KG1 (cell line): ENCODE results near the gene ZNF438.
"Not testable (repeated sequence)": the region's sequence is repeated elsewhere in the genome, so short reads cannot be mapped to it uniquely, and the experiment has no call there.

Experiments used
- DNase-seq: peaks from one replicate; lab custom pipeline; 2025; lab: John Stamatoyannopoulos, UW

The ZNF438 gene

DNA sequence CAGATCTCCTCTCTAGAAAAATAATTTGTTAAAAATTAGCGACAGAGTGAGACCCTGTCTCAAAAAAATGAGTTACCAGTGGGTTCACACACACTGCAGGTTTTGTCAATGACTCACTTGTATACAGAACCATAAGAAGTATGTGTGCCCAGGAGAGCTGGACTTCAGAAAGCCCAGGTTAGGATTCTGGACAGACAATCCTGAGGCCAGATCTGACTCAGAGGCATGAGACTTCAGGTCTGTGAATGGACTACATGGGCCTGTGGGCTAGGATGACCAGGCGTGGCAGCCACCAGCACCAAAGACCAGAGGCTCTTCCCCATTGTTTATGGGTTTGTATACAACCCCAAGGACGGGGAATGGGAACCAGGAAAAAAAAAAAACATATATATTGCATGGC is 9.3 kb upstream of the ZNF438 start:
- DNase-seq: no peak

DNA sequence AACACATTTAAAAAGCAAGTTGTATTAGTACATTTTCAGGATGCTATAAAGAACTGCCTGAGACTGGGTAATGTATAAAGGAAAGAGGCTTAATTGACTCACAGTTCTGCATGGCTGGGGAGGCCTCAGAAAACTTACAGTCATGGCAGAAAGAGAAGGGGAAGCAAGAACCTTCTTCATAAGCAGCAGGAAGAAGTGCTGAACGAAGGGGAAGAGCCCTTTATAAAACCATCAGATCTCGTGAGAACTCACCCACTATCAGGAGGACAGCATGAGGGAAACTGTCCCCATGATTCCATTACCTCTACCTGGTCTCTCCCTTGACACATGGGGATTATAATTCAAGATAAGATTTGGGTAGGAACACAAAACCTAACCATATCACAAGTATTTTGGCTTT is 7.3 kb upstream of the ZNF438 start:
- not testable (repeated sequence) for DNase-seq

DNA sequence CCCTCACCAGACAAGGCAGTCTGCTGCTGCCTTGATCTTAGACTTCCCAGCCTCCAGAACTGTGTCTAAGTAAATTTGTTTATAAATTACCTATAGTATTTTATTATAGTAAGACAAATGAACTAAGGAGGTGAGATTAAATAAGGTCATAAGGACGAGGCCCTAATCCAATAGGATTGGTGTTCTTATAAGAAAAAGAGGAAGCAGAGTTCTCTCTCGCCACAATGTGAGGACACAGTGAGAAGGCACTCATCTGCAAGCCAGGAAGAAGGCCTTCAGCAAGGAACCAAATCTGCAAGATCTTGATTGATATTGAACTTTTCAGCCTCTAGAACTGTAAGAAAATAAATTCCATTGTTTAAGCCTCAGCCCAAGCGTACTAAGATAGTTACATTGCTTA is 6.1 kb upstream of the ZNF438 start:
- no peak for DNase-seq

DNA sequence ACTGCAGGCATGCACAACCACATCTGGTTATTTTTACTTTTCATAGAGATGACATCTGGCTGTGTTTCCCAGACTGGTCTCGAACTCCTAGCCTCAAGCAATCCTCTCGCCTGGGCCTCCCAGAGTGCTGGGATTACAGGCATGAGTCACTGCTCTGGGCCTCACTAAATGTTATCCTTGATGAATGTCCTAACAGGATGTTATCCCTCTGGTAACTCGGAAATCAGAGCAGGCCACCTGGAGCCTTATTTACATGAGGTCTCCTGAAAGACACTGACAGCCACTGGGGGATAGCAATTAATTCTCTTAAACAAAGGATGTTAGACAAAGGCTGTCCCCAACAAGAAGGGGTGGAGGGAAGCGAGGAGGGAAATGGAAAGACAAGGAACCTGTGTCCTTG is 4.5 kb upstream of the ZNF438 start:
- no peak for DNase-seq

DNA sequence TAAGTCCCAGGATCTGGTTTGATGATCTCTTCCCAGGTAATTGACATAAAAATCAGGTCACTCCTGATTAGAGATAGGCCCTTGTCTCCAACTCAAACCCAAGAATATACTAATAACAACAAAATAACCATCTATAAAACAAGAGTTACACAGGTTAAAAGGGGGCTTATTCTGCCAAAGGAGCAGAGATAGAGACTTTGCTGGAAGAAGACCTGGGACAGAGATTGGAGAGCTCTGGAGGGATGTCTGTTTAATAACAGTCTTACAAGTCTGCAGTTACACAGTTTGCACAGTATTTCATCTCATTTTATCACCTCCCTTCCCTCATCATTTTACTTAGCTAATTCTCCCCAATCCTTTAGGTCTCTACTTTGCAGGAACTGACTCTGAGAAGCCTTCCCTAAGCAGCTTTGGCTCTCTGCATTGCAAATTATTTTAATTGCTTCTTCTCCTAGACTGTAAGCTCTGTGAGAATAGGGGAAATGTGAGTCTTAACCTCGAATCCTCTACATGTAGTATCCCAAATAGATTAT is 3.7 kb upstream of the ZNF438 start:
- DNase-seq: no peak

DNA sequence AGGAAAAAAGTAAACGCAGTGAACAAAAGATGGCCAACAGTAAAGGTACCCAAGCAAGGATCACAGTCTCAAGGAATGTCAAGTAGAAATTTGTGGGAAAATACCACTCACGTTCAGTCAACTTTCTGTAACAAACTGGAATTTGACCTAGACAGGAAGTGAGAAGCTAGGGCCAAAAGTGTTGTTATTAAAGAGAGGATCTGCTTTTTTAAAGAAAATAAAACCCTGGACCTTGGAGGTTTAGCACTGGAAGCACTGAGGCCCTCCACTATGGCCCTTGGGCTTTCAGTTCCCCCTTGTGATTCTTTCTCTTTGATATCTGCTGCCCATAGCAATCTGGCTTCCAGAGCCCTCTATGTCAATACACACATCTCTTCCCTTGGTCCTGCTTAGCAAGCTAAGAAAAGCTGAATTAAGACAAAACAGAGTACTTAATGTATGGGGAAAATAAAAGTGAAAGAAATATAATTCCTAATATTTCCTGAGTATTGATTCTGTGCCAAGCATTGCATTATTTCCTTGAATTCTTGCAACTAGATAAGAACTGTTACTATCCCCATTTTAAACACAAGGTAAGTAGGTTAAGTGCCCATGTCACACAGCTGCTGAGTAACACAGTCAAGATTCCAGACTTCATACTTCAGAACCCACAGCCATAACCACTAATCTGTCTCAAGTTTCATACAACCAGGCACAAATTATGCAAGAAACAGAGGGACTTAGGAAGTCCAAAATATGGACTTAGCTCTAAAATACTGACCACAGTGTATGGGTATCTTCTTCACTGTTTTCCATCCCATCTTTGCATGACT is 2.6 kb upstream of the ZNF438 start:
- no peak for DNase-seq

DNA sequence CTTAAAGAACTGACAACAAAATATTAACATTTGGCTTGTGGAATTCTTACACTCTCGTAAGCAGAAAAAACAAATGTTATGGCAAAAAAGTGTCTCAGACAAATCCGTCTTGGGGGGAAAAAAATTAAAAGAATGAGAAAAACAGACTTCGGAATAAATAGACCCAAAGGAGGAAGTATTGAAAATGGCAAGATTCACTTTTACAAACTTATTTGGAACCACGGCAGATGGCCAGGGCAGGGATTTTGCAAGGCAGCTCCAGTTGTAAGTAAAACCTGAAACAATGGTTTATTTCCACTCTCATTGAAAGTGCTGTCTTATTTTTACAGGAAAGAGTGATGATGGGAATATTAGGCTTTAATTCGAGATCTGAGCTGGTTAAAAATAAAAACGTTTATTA is 1.5 kb upstream of the ZNF438 start:
- DNase-seq: no peak

DNA sequence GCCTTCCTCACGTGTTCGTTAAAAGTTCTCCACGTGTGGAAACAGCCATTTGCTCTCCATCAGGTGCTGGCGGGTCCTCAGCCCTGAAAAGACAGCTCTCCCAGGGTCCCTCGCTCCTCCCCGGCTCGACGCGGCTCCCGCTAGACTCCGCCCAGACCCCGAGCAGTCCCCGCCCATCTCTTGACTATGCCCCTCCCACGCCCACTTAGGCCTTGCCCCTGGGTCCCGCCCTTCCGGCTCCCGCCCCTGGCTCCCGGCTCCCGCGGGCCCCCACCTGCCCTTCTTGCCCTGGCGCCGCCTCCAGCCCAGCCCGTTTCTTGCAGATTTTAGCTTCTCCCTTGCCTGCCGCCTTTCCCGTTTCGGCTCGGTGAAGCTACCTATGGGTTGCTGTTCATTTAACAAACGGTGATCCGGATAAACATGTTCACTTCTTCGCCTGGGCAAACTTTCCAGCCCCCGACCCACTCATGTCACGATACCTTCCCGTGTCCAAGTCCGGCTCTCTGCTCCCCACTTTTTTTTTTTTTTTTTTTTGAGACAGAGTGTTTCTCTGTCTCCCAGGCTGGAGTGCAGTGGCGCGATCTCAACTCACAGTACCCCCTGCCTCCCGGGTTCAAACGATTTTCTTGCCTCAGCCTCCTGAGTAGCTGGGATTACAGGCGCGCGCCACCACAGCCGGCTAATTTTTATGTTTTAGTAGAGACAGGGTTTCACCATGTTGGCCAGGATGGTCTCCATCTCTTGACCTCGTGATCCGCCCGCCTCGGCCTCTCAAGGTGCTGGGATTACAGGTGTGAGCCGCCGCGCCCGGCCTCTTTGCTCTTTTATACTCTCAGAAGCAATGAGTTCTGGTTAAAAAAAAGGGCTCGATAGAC is 830 bp upstream of the ZNF438 start:
- DNase-seq: peak; percentile 71

DNA sequence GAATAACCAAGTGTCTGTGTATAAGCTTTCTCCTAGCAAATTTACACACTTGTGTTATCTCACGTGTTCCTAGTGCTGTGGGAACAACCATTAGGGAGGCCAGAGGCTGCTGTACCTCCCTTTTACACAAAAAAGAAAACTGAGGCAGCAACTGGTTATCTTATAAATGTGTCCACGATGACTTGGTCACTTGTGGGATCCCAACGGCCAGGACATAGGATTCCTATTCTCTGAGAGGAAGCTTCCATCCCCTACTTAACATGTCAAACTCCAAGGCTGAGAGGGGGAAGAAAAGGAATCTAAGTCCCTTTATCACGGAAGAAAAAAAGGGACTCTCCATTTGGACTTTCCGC is 484 bp downstream of the ZNF438 start:
- DNase-seq: no peak

DNA sequence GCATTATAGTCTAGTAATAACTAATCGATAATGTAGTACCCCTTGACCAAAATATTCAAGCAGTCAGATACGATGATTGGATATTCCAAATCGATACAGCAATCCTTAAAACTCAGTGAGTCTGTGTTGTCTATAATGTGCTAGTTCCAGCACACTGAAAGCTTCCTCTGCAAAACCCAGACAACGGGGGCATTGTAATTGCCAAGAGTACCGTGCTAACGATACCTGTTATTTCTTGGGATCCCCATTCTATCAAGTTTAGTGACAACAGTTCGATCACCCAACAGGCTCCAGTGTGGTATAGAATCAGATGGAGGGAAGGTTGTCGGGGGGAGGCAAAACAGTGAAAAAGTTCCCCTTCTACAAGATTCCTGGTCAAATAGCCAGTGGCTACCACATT is 865 bp downstream of the ZNF438 start:
- no peak for DNase-seq

DNA sequence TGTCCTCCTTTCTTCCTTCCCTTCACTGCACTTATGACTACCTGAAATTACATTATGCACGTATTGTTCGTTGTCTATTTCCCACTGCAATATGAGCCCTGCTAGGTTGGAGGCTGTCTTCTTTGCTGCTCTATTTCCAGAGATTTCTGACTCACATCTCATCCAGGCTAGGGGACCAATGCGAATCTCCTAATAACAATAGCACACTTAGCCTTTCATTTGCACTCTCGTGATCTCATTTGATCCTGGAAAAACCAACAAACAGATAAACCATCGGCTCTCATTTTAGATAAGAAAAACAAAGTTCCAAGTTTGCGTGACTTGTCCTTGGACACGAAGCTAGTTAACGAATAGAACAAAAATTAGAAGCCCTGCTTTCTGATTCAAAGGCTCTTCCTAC is 1.4 kb downstream of the ZNF438 start:
- DNase-seq: no peak

DNA sequence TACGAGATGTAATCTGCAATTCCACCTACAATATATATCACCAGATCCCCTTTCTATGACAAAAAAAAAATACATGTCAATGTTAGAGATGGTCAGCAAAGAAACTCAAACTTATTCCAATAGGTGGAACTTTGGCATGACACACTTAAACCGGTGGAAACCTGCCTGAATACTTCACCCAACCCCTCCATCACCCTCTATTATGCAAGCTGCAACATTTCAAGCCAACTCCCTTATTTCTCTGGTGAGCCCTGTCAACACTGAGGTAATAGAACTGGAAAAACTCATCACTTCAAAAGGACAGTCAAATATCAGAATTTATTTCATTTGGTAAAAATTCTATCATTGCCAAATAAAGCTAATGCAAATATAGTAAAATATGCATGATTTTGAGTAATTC is 3.6 kb downstream of the ZNF438 start:
- DNase-seq: no peak

DNA sequence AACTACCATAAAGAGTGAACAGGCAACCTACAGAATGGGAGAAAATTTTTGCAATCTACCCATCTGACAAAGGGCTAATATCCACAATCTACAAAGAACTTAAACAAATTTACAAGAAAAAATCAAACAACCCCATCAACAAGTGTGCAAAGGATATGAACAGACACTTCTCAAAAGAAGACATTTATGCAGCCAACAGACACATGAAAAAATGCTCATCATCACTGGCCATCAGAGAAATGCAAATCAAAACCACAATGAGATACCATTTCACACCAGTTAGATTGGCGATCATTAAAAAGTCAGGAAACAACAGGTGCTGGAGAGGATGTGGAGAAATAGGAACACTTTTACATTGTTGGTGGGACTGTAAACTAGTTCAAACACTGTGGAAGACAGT is 5.4 kb downstream of the ZNF438 start:
- DNase-seq: not testable (repeated sequence)

DNA sequence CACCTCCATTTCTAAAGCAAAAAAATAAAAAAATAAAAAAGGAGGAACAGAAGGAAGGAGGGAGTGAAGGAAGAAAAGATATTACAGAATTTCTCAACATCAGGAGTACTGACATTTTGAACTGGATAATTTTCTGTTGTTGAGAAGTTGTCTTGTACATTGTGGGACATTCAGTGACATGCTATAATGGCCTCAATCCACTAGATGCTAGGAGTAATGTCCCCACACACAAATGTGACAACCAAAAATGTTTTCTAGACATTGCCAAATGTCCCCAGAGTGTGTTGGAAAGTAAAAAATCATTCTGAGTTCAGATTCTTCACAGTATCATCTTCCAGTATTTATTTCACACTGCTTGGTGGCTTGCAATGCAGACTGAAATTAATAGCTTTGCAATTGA is 6.5 kb downstream of the ZNF438 start:
- no peak for DNase-seq

DNA sequence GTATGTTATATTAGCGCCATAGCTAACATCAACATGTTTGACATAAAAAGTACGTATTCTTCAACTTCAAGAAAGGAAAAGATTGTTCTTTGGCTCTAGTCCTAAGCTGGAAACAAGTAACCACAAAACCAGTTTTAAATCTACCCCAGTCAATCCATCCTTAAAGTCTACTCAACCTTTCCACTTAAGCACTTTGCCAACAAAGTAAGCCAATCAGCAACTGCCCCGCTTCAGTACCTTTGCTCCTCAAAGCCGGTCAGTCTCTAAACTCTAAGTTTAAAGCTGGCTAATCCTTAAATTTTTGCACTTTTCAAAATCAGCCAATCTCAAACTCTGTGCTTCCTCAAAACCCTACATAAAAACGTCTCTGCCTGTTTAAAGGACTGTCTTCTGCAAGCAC is 8.1 kb downstream of the ZNF438 start:
- DNase-seq: no peak

DNA sequence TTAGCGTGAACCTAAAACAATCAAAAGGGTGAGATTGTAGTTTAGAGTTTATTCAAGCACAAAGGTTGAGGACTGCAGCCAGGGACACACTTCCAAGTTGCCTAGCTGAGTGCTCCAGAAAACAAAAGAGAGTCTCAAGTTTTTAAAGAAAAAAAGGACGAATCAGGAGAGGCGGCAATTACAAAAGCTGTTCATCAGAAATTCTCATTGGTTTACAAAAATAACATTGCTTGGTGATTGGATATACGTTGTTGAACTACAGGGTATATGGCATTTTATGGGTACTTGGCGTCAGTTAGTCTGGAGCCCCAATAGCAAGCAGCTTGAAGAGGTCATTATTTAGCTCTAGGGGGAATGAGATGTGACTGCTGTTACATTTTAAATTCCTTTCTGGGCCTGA is 11.5 kb downstream of the ZNF438 start:
- DNase-seq: no peak

DNA sequence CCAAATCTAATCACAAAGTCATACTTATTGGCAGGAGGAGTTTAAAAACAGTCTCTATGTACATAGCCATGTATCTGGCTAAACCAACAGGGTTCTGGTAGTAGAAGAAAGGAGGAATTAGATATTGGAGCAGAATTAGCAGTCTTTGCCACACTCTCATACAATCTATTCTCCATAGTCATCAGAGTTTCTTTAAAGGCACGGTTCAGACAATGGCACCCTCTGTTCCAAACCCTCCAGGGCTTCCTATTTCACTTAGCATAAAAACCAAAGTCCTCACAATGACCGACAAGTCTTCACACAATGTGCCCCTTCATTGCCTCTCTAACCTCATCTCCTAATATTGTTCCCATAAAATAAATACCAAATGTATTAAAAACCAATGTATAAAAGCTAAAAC is 12.7 kb downstream of the ZNF438 start:
- no peak for DNase-seq

DNA sequence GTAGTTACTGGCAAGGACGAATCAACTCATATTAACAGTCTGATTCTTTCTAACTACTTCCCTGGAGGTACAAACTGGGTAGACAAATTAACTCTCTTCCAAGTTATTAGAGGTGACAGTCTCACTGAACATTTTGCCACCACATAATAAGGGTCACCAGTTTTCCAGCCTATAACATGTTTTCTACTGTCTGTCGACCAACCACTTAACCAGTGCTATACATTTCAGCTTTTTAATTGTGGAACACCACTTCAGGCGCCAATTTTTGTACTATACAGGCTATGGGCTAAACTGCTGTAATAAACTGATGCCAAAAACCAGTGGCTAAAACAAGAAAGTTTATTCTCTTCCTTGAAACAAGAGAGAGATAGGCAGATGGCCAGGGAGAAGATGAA is 13.3 kb downstream of the ZNF438 start:
- no peak for DNase-seq

DNA sequence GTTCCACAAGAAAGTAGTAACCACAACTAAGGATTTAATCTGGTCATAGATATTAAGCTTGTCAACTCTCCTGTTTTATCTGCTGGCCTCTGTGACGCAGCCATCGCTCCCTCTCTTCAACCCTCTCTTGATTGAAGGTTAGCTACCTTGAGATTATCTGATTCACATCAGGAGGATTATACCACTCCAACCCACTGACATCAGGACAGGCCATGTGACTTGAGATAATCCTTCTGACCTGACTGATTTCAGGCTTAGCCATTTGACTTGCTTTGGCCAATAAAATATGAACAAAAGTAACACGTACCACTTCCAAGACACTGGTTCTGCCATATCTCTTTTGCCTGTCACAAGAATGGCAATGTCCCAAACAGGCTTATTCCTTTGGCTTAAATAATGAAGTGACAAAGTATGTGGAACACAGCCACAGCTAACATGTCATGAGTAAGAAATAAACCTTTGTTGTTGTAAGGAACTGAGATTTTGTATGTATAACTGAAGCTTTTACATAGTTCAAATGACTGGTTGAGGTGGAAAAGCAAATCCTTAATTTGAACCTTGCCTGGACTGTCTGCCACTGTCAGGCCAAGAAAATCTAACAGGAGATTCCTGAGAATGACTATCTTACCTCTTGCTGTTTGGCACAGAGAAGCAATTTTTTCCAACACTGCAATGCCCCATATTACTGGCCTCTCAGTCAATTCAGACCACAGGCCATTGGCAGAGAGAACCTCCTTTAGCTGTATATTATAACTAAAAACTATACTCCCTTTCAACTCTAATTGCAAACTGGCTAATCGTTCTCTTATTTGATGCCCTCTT is 13.9 kb downstream of the ZNF438 start:
- DNase-seq: no peak

DNA sequence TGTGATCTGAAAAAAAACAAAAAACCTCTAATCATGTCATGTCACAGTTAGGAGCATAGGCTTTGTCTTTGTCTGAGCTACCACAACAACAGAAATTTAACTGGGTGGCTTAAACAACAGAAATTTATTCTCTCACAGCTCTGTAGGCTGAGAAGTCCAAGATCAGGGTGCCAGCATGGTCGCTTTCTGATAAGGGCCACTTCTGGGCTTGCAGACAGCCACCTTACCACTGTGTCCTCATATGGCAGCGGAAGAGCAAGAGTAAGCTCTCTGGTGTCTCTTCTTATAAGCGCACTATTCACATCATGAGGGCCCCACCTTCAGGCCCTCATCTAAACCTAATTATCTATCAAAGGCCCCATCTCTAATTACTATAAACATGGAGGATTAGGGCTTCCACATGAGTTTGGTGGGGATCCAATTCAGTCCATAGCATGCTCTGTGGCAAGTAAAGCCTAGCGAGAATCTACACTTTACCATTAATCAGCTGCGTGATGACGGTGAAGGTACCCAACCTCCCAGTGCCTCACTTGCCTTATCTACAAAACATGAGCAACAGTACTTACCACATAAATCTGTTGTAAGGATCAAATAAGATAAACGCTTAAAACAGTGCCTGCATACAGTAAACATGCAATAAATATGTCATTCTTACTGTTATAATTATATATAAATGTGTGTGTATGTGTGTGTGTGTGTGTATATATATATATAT is 17.3 kb downstream of the ZNF438 start:
- DNase-seq: no peak

DNA sequence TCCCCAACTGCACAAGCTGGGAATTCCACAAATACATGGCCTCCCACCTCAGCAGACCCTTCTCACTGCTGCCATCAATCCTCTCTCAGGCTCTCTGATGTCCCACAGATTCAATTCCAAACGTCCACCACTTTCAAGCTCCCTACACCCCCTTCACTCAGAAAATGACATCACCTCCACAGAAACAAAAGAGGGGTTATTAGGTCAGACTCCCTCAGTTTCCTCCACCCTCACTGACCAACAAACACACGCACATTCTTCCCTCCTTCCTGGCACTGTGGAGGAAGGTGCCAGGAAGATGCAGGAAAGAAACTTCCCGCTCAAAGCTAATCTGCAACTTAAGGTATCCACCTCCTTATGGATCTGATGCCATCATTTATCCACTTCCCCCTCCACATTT is 18.3 kb downstream of the ZNF438 start:
- DNase-seq: no peak

DNA sequence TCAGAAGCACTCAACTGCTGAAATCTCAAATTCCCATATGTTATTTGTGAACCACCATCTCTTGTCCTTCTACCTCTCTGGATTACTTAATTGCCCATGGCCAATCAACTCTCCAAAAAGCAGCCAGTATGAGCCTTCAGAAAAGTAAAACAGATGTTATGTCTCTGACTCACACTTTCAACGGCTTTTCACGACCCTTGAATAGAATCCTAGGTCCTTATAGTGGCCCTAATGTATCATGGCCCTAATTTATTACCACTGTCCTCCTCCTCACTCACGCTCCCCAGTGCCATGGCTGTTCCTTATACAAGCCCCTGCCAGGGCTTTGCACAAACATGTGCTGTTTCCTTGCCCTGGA is 20.0 kb downstream of the ZNF438 start:
- no peak for DNase-seq
